A549 (cell line): Measurements from ENCODE around the gene CYP4F3. TPM values are rescaled to one million over a fixed set of nuclear protein-coding genes. Genes with fewer than 3 reads are reported as not detected.

ENCODE experiments used
- ATAC-seq, 2 experiments: fragments of 200-7000 bp in 1 of 2; fragments of >200 bp in 1 of 2; cut with Nextera tagmentation in 1 of 2; cut with Tn5 transposase in 1 of 2; 3 replicates each; pipeline versions ENCODE4 v1.8.0 to v1.9.1; 2018 to 2020; ENCODE audit warnings: mild to moderate bottlenecking in 1 of 2, moderate library complexity in 1 of 2
- CTCF ChIA-PET: fragments of 300-600 bp; sonication (Branson Sonifier 250); formaldehyde crosslinking; extraction: SDS; loops from one replicate; lab custom pipeline; 2021; ENCODE audit warnings: antibody characterized with exemption, inconsistent platforms; lab: Yijun Ruan, JAX
- POLR2A ChIA-PET: fragments of 350-600 bp; formaldehyde crosslinking; extraction: SDS; loops from one replicate; lab custom pipeline; 2021; ENCODE audit warnings: antibody characterized with exemption, inconsistent platforms; lab: Yijun Ruan, JAX
- DNase-seq, 2 experiments: peaks; one replicate each; pipeline versions ENCODE4 v3.0.0 to v3.0.0-alpha.2; 2011 to 2016; ENCODE audit warnings: low read depth in 1 of 2, low spot score in 1 of 2
- FAIRE-seq: peaks from 2 replicates; lab custom pipeline; 2011; peaks lifted over from hg19 to GRCh38; lab: Jason Lieb, UNC
- H3K27ac ChIP-seq, 2 experiments: fragments of >200 bp; sonication (Bioruptor Twin); formaldehyde crosslinking; 3 replicates each; pipeline ENCODE4 v1.5.1; 2016 to 2017
- H3K4me1 ChIP-seq: fragments of >200 bp; sonication (Bioruptor Twin); formaldehyde crosslinking; 3 replicates; pipeline ENCODE4 v1.6.1; 2016
- H3K4me2 ChIP-seq: fragments of >200 bp; sonication (Bioruptor Twin); formaldehyde crosslinking; 3 replicates; pipeline ENCODE4 v1.6.1; 2016
- H3K4me3 ChIP-seq: fragments of >200 bp; sonication (Bioruptor Twin); formaldehyde crosslinking; 3 replicates; pipeline ENCODE4 v1.5.1; 2016
- H3K9me3 ChIP-seq: fragments of >200 bp; sonication (Bioruptor Twin); formaldehyde crosslinking; 3 replicates; pipeline ENCODE4 v1.6.1; 2016
- BCL3 ChIP-seq: fragments of >200 bp; sonication (Bioruptor Twin); formaldehyde crosslinking; IDR thresholded peaks from 3 replicates; pipeline ENCODE4 v1.6.1; 2016
- CEBPB ChIP-seq, 2 experiments: fragments of >200 bp in 1 of 2; sonication (Bioruptor Twin) in 1 of 2; formaldehyde crosslinking in 1 of 2; IDR thresholded peaks; 2 replicates each; pipeline ENCODE4 v1.6.1; 2012 to 2016
- EHMT2 ChIP-seq: fragments of 200-600 bp; sonication (generic); IDR thresholded peaks from 2 replicates; pipeline ENCODE4 v1.6.1; 2016; ENCODE audit warnings: antibody characterized with exemption, low read depth, mild to moderate bottlenecking, moderate library complexity
- FOSL2 ChIP-seq, 2 experiments: fragments of 450-650 bp in 1 of 2; fragments of >200 bp in 1 of 2; sonication (Bioruptor Twin) in 1 of 2; formaldehyde crosslinking; IDR thresholded peaks; 2 replicates each; pipeline versions ENCODE4 v1.5.0 to v1.6.1; 2016 to 2020; ENCODE audit warnings: mild to moderate bottlenecking in 1 of 2, moderate library complexity in 1 of 2
- HMGXB4 ChIP-seq: fragments of 250-450 bp; sonication (Bioruptor Pico); IDR thresholded peaks from 2 replicates; pipeline ENCODE4 v1.5.0; 2021; ENCODE audit warnings: mild to moderate bottlenecking, moderate library complexity, borderline replicate concordance
- JUN ChIP-seq, 2 experiments: fragments of >200 bp; sonication (Bioruptor Twin); formaldehyde crosslinking; IDR thresholded peaks; 2 replicates in 1 of 2; 3 replicates in 1 of 2; pipeline ENCODE4 v1.6.1; 2016 to 2017
- KDM5A ChIP-seq: fragments of 200-600 bp; sonication (generic); IDR thresholded peaks from 2 replicates; pipeline ENCODE4 v1.6.1; 2016; ENCODE audit warnings: antibody characterized with exemption, mild to moderate bottlenecking
- MAZ ChIP-seq: fragments of 150-350 bp; IDR thresholded peaks from 2 replicates; pipeline ENCODE4 v1.6.1; 2014; ENCODE audit warnings: antibody characterized with exemption, low read depth, low read length, borderline replicate concordance
- MYC ChIP-seq: IDR thresholded peaks from 2 replicates; pipeline ENCODE4 v1.6.1; 2012; ENCODE audit warnings: mild to moderate bottlenecking, inconsistent platforms, low read length, improper control_type of control experiment, borderline replicate concordance
- NR3C1 ChIP-seq: fragments of >200 bp; sonication (Bioruptor Twin); formaldehyde crosslinking; IDR thresholded peaks from 3 replicates; pipeline ENCODE4 v1.6.1; 2017
- SMC3 ChIP-seq: fragments of >200 bp; sonication (Bioruptor Twin); formaldehyde crosslinking; IDR thresholded peaks from 3 replicates; pipeline ENCODE4 v1.6.1; 2018; ENCODE audit warnings: inconsistent platforms
- USF2 ChIP-seq: fragments of 450-650 bp; IDR thresholded peaks from 2 replicates; pipeline ENCODE4 v1.6.1; 2014; ENCODE audit warnings: antibody characterized with exemption
- ZC3H11A ChIP-seq: fragments of 450-650 bp; IDR thresholded peaks from 2 replicates; pipeline ENCODE4 v1.6.1; 2014; ENCODE audit warnings: antibody characterized with exemption, mild to moderate bottlenecking
- ZFP36 ChIP-seq: fragments of 450-650 bp; IDR thresholded peaks from 2 replicates; pipeline ENCODE4 v1.6.1; 2014; ENCODE audit warnings: borderline replicate concordance; ENCODE audit not compliant: partially characterized antibody
- ZSCAN20 ChIP-seq: fragments of 250-450 bp; sonication (Bioruptor Pico); IDR thresholded peaks from 2 replicates; pipeline ENCODE4 v1.8.0; 2022; ENCODE audit warnings: mild to moderate bottlenecking, moderate library complexity
- WGBS: methylation state at CpG from one replicate; pipeline ENCODE4 v1.1.6; 2017; ENCODE audit errors: missing lambda C conversion rate; 5-methylcytosine and 5-hydroxymethylcytosine counted together
- polyA plus RNA-seq, 4 experiments: library from polyadenylated mRNA; depleted of rRNA in 3 of 4; stranded (reverse); fragments of >200 nt; fragmentation: RNase III in 1 of 4; extraction: RNeasy Plus Mini Kit Qiagen cat#74134 plus additional on column Dnase treatment in 1 of 4; gene quantifications; 2 replicates in 3 of 4; 3 replicates in 1 of 4; pipeline ENCODE4 v1.2.3, GENCODE V29; 2011 to 2017
- TF ChIP-seq, protein P1 (sequence below): fragments of 200-600 bp; sonication (generic); IDR thresholded peaks from 2 replicates; pipeline ENCODE4 v1.6.1; 2016; ENCODE audit warnings: antibody characterized with exemption, mild to moderate bottlenecking, moderate library complexity

The CYP4F3 gene
- polyA plus RNA-seq, 2 of the 4 experiments (the other 2 are of a cell fraction), result 8.9 to 33.2 TPM

DNA sequence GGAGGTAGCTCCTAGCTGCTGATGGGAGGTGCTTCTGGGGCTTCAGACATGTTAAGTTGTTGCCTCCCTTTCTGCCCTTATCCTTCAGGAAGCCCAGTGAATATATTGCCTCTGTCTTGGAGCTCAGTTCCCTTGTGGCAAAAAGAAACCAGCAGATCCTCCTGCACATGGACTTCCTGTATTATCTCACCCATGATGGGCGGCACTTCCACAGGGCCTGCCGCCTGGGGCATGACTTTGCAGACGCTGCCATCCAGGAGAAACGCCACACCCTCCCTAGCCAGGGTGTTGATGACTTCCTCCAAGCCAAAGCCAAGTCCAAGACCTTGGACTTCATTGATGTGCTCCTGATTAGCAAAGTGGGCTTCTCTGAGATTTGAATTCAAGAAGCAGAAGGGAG, 26.2 kb downstream of the CYP4F3 start:
- ATAC-seq (no peak), FAIRE-seq (no peak), DNase-seq (no peak)
- Histone ChIP-seq H3K4me3 (no peak overlapping the region), H3K9me3 (no peaks in the 10 kb centered on the region), H3K27ac (no peak overlapping the region), H3K4me2 (no peak overlapping the region)
- ChIA-PET POLR2A (no interaction called here), CTCF (no interaction called here)
- WGBS, result 27% methylated on average over 2 of the region's 4 CpGs
- no peak for TF ChIP-seq BCL3
- TF ChIP-seq MYC, result no peak
- TF ChIP-seq FOSL2 (IDR thresholded peaks at IDR 0.05), result no peak
- TF ChIP-seq FOSL2 (CRISPR knock-in tag; IDR thresholded peaks at IDR 0.05), result no peak
- TF ChIP-seq EHMT2, result no peak
- TF ChIP-seq, all 56 proteins: peak for 0
- H3K4me1 ChIP-seq, result no peaks in the 10 kb centered on the region

DNA sequence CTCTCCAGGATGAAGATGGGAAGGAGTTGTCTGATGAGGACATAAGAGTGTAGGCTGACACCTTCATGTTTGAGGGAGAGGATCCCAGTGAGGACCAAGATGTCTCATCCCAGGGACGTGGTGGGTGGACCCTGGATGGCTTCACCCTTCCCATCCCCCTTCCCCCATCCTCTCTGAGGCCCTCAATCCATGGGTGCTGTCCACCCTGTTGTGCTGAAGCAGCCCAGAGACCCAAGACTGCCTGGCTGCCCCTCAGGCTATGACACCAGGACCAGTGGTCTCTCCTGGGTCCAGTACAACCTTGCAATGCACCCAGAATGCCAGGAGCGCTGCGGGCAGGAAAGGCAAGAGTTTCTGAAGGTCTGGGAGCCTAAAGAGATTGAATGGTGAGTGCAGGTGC, 28.7 kb downstream of the CYP4F3 start:
- POLR2A ChIA-PET, result no interaction called here
- CTCF ChIA-PET, result no interaction called here

DNA sequence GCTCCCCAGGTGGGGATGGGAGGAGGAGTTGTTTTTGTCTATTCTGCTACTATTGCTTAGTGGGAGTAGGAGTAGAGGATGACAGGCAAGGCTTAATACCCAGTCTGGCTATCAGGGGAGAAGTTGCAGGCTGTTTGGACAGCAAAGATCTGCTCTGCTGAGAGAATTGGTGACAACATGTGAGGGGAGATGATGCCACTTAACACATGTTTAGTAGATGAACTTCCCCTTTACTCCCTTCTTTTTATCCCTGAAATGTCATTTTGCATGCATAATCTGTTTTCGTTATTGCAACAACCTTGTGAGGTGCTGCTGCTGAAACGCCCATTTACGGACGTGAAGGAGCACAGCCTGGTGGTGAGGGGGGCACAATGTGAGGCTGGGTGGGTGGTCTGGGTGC, 29.2 kb downstream of the CYP4F3 start:
- Histone ChIP-seq H3K4me2 (no peak overlapping the region), H3K9me3 (no peaks in the 10 kb centered on the region), H3K4me1 (peaks cover 14% of the 10 kb centered on the region; the same call in 2 of the 3 replicates), H3K4me3 (no peak overlapping the region), H3K27ac (no peak overlapping the region)
- DNase-seq, result no peak
- ATAC-seq, result no peak
- FAIRE-seq, result no peak
- CTCF ChIA-PET, result no interaction called here
- TF ChIP-seq HMGXB4 (CRISPR knock-in tag), result no peak
- no peak for TF ChIP-seq ZSCAN20 (CRISPR knock-in tag)
- POLR2A ChIA-PET, result no interaction called here
- WGBS, result 92% methylated on average over 4 of the region's 4 CpGs

More for the DNA sequence above, 28.7 kb downstream of the CYP4F3 start:
- ATAC-seq, result no peak
- H3K9me3 ChIP-seq, result no peaks in the 10 kb centered on the region
- WGBS, result 78% methylated on average over 3 of the region's 3 CpGs
- TF ChIP-seq SMC3, result no peak
- TF ChIP-seq, protein P1, sequence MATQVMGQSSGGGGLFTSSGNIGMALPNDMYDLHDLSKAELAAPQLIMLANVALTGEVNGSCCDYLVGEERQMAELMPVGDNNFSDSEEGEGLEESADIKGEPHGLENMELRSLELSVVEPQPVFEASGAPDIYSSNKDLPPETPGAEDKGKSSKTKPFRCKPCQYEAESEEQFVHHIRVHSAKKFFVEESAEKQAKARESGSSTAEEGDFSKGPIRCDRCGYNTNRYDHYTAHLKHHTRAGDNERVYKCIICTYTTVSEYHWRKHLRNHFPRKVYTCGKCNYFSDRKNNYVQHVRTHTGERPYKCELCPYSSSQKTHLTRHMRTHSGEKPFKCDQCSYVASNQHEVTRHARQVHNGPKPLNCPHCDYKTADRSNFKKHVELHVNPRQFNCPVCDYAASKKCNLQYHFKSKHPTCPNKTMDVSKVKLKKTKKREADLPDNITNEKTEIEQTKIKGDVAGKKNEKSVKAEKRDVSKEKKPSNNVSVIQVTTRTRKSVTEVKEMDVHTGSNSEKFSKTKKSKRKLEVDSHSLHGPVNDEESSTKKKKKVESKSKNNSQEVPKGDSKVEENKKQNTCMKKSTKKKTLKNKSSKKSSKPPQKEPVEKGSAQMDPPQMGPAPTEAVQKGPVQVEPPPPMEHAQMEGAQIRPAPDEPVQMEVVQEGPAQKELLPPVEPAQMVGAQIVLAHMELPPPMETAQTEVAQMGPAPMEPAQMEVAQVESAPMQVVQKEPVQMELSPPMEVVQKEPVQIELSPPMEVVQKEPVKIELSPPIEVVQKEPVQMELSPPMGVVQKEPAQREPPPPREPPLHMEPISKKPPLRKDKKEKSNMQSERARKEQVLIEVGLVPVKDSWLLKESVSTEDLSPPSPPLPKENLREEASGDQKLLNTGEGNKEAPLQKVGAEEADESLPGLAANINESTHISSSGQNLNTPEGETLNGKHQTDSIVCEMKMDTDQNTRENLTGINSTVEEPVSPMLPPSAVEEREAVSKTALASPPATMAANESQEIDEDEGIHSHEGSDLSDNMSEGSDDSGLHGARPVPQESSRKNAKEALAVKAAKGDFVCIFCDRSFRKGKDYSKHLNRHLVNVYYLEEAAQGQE, result peak; percentile 42; the same call in 1 of the 2 replicates
- no peak for DNase-seq
- H3K27ac ChIP-seq, result no peak overlapping the region
- no peak for FAIRE-seq
- H3K4me1 ChIP-seq, result peaks cover 14% of the 10 kb centered on the region; the same call in 2 of the 3 replicates
- H3K4me3 ChIP-seq, result no peak overlapping the region
- H3K4me2 ChIP-seq, result no peak overlapping the region

- Histone ChIP-seq H3K9me3 (no peaks in the 10 kb centered on the region), H3K4me3 (no peak overlapping the region), H3K4me1 (peaks cover 14% of the 10 kb centered on the region; the same call in 2 of the 3 replicates), H3K4me2 (no peak overlapping the region), H3K27ac (no peak overlapping the region)
- ChIA-PET POLR2A (no interaction called here), CTCF (no interaction called here)
- FAIRE-seq (no peak), DNase-seq (no peak), ATAC-seq (no peak)
- WGBS, result 75% methylated on average over 5 of the region's 5 CpGs
- TF ChIP-seq USF2 (no peak), MAZ (no peak), ZSCAN20 (CRISPR knock-in tag) (no peak), JUN (IDR thresholded peaks at IDR 0.05) (no peak), KDM5A (no peak), ZC3H11A (no peak), ZFP36 (no peak), CEBPB (IDR thresholded peaks at IDR 0.05) (no peak), NR3C1 (no peak)
- TF ChIP-seq, protein P1, result no peak
These were observed 30.6 kb downstream of the CYP4F3 start for GRCh38 chr19:15671237-15671821.
